Dermis blood vessel endothelial cell (primary cell): ENCODE data around the gene RAD51B. TPM values are rescaled to one million over a fixed set of nuclear protein-coding genes. Genes with fewer than 3 reads are reported as not detected.
"Not testable (repeated sequence)": the region's sequence is repeated elsewhere in the genome, so short reads cannot be mapped to it uniquely, and the experiment has no call there.

ENCODE experiments used
- DNase-seq: peaks from one replicate; pipeline ENCODE4 v3.0.0; 2010
- total RNA-seq: library from RNA; depleted of rRNA; stranded (reverse); fragments of >200 nt; gene quantifications from 2 replicates; pipeline ENCODE4 v1.2.3, GENCODE V29; 2014

RAD51B gene
- total RNA-seq: 12.1 and 22.8 TPM in 2 replicates

GRCh38 chr14:67819563-67820421 lies at the start of gene RAD51B:
Gene RAD51B (plus strand): TSS chr14:67819779.
- DNase-seq: peak; percentile 89

- DNase-seq: no peak
Measured at GRCh38 chr14:67773844-67774377, 45.7 kb upstream of the RAD51B start.

GRCh38 chr14:67776653-67777322 lies 42.8 kb upstream of the RAD51B start:
- DNase-seq: no peak

GRCh38 chr14:67778792-67779191 lies 40.8 kb upstream of the RAD51B start:
- no peak for DNase-seq

GRCh38 chr14:67782090-67782489 lies 37.5 kb upstream of the RAD51B start:
- no peak for DNase-seq

- DNase-seq: no peak
Measured at GRCh38 chr14:67784244-67784823, 35.2 kb upstream of the RAD51B start.

- no peak for DNase-seq
Measured at GRCh38 chr14:67785270-67786109, 34.1 kb upstream of the RAD51B start.

- no peak for DNase-seq
Measured at GRCh38 chr14:67787673-67788072, 31.9 kb upstream of the RAD51B start.

- no peak for DNase-seq
Measured at GRCh38 chr14:67798731-67799130, 20.8 kb upstream of the RAD51B start.

- no peak for DNase-seq
Measured at GRCh38 chr14:67800743-67801142, 18.8 kb upstream of the RAD51B start.

GRCh38 chr14:67806246-67806645 lies 13.3 kb upstream of the RAD51B start:
- no peak for DNase-seq

GRCh38 chr14:67814821-67815220 lies 4.8 kb upstream of the RAD51B start:
- DNase-seq: no peak

- peak; percentile 52 for DNase-seq
Measured at GRCh38 chr14:67815573-67816225, 3.9 kb upstream of the RAD51B start.

- peak; percentile 97 for DNase-seq
Measured at GRCh38 chr14:67816326-67817002, 3.1 kb upstream of the RAD51B start, which contains the start of gene ZFYVE26. Gene ZFYVE26 (minus strand): TSS chr14:67816590. CDS start chr14:67815963, 627 bp downstream.

GRCh38 chr14:67817750-67818438 lies 1.7 kb upstream of the RAD51B start:
- DNase-seq: no peak

- DNase-seq: not testable (repeated sequence)
Measured at GRCh38 chr14:67818476-67818875, 1.1 kb upstream of the RAD51B start.

- DNase-seq: peak; percentile 58
Measured at GRCh38 chr14:67820428-67820971, 921 bp downstream of the RAD51B start.

- no peak for DNase-seq
Measured at GRCh38 chr14:67821121-67821520, 1.5 kb downstream of the RAD51B start.

GRCh38 chr14:67831113-67831512 lies 11.5 kb downstream of the RAD51B start:
- no peak for DNase-seq

GRCh38 chr14:67833403-67833802 lies 13.8 kb downstream of the RAD51B start:
- DNase-seq: no peak
